Right lung (tissue), 5 donors: ENCODE measurements around the gene TNPO1. TPM values are rescaled to one million over a fixed set of nuclear protein-coding genes. Genes with fewer than 3 reads are reported as not detected.

Source experiments
- polyA plus RNA-seq, 5 donors: library from polyadenylated mRNA; unstranded; fragments of 120-200 nt; gene quantifications; one replicate each; pipeline versions ENCODE4 v1.2.1 to v1.2.3, GENCODE V29; 2013; ENCODE audit warnings: inconsistent platforms in 1 of 5, low replicate concordance in 1 of 5; ENCODE audit not compliant: insufficient read length in 5 of 5, insufficient read depth in 1 of 5

The TNPO1 gene
- polyA plus RNA-seq, 5 donors: 49.2 to 97.1 (median 88.9) TPM

Other genes with a start within 250 kb of the TNPO1 start
- 10 to 100 TPM; 18.7 to 34.2 (median 29.4) TPM for gene FCHO2, start 139.4 kb downstream of the TNPO1 start, polyA plus RNA-seq